GM12878 (cell line): ENCODE measurements around the gene CTDP1. TPM values are rescaled to one million over a fixed set of nuclear protein-coding genes. Genes with fewer than 3 reads are reported as not detected.

Experiments used
- ATF7 ChIP-seq: fragments of 450-650 bp; IDR thresholded peaks from 2 replicates; pipeline ENCODE4 v1.6.1; 2016; ENCODE audit warnings: low read depth, mild to moderate bottlenecking
- MTA2 ChIP-seq: fragments of 450-650 bp; IDR thresholded peaks from 2 replicates; pipeline ENCODE4 v1.6.1; 2016; ENCODE audit warnings: low read depth, mild to moderate bottlenecking, moderate library complexity
- PAX8 ChIP-seq: fragments of 450-650 bp; IDR thresholded peaks from 2 replicates; pipeline ENCODE4 v1.6.1; 2017; ENCODE audit warnings: mild to moderate bottlenecking, moderate library complexity
- SMAD1 ChIP-seq: fragments of 450-650 bp; IDR thresholded peaks from 2 replicates; pipeline ENCODE4 v1.6.1; 2018; ENCODE audit warnings: mild to moderate bottlenecking, low read depth; ENCODE audit not compliant: partially characterized antibody
- ZZZ3 ChIP-seq: IDR thresholded peaks from 2 replicates; pipeline ENCODE4 v1.6.1; 2011; ENCODE audit warnings: low read depth; ENCODE audit not compliant: control insufficient read depth, insufficient read length
- polyA plus RNA-seq, 11 experiments: library from polyadenylated mRNA; depleted of rRNA in 4 of 11; unstranded in 6 of 11; stranded (reverse) in 5 of 11; fragments of >200 nt; fragmentation: Nextera tagmentation in 4 of 11; fragmentation: Illumina TruSeq in 1 of 11; extraction: Ambion mirVana in 4 of 11; extraction: Trizol in 1 of 11; gene quantifications; 1 replicate in 1 of 11; 2 replicates in 10 of 11; pipeline versions ENCODE4 v1.2.1 to v1.2.3, GENCODE V29; 2011 to 2016; ENCODE audit warnings: inconsistent platforms in 2 of 11, missing spikeins in 2 of 11, low read depth in 1 of 11
- total RNA-seq, 4 experiments: library from RNA; depleted of rRNA in 3 of 4; stranded (reverse); fragments of >200 nt in 3 of 4; fragmentation: Illumina TruSeq in 1 of 4; extraction: Trizol in 1 of 4; gene quantifications; 2 replicates each; pipeline versions ENCODE4 v1.2.1 to v1.2.3, GENCODE V29; 2013 to 2021

Gene CTDP1
- total and polyA plus RNA-seq, 10 of the 15 experiments (the other 5 are each of a cell fraction or from before 2014, with no cell fraction given), result 0.32 to 31.3 (median 8.8) TPM

DNA sequence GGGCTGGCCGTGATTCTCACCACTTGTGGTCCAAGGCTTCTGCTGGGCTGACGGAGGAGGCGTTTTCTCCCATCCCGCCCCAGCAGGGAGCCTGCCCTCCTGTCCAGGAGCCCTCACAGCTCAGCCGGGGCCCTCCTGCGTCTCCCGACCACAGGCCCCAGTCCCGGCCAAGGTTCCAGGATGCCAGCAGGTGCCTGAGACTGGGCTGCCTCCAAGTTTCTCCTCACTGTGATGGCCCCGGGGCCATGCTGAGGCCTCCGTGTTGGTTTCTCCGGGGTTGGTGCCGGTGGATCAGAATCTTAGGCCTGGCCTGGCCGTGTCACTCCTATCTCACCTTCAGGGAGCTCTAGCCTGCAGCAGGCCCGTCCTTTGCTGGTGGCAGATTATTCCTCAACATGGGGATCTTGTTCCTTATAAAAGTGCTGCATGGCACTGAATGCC lies 124.0 kb downstream of the CTDP1 start (continued):
- TF ChIP-seq SMAD1 (no peak), ATF7 (no peak), PAX8 (no peak), ZZZ3 (no peak), MTA2 (no peak)
- TF ChIP-seq, all 136 proteins: peak for 0

Other genes starting within 250 kb of the CTDP1 start
- 0.23 TPM in 1 of 2 replicates, not detected in the other for gene KCNG2, start 118.1 kb downstream of the CTDP1 start, total RNA-seq (2014; rRNA removed)
- gene KCNG2, start 118.1 kb downstream of the CTDP1 start, total RNA-seq (2014; rRNA removed; fragmentation: Illumina TruSeq; extraction: Trizol), result not detected in 2 replicates
- gene KCNG2, start 118.1 kb downstream of the CTDP1 start, total RNA-seq (2021), result not detected in 2 replicates
- gene KCNG2, start 118.1 kb downstream of the CTDP1 start, polyA plus RNA-seq (2011; rRNA removed), result not detected in 2 replicates
- gene KCNG2, start 118.1 kb downstream of the CTDP1 start, polyA plus RNA-seq (2014; fragmentation: Illumina TruSeq; extraction: Trizol), result not detected in 2 replicates
- gene KCNG2, start 118.1 kb downstream of the CTDP1 start, polyA plus RNA-seq (2014; fragmentation: Nextera tagmentation; extraction: Ambion mirVana), result not detected
- not detected in 2 replicates for gene KCNG2, start 118.1 kb downstream of the CTDP1 start, polyA plus RNA-seq (2014; rRNA removed)
- under 1 TPM in 1 of 2 experiments, not detected in 1; 0.20 TPM for gene KCNG2, start 118.1 kb downstream of the CTDP1 start, polyA plus RNA-seq (2016; fragmentation: Nextera tagmentation; extraction: Ambion mirVana)